ENCODE results near the gene UVRAG. TPM values are rescaled to one million over a fixed set of nuclear protein-coding genes. Genes with fewer than 3 reads are reported as not detected.

The UVRAG gene
- polyA plus RNA-seq, 1 experiment: 8.2 TPM

GRCh38 chr11:75813124-75813523 is 1.9 kb upstream of the UVRAG start:
- no peak for DNase-seq (ENCODE audit: low read depth)
- Histone ChIP-seq H3K36me3 (ENCODE audit: control insufficient read depth, insufficient read depth, low read length) (no peaks in the 10 kb centered on the region), H3K27me3 (ENCODE audit: control insufficient read depth, insufficient read depth, low read length) (no peaks in the 10 kb centered on the region; the same call in 1 of the 2 replicates), H3K4me3 (ENCODE audit: low read depth, low read length) (no peak overlapping the region)
- TF ChIP-seq, protein P1, sequence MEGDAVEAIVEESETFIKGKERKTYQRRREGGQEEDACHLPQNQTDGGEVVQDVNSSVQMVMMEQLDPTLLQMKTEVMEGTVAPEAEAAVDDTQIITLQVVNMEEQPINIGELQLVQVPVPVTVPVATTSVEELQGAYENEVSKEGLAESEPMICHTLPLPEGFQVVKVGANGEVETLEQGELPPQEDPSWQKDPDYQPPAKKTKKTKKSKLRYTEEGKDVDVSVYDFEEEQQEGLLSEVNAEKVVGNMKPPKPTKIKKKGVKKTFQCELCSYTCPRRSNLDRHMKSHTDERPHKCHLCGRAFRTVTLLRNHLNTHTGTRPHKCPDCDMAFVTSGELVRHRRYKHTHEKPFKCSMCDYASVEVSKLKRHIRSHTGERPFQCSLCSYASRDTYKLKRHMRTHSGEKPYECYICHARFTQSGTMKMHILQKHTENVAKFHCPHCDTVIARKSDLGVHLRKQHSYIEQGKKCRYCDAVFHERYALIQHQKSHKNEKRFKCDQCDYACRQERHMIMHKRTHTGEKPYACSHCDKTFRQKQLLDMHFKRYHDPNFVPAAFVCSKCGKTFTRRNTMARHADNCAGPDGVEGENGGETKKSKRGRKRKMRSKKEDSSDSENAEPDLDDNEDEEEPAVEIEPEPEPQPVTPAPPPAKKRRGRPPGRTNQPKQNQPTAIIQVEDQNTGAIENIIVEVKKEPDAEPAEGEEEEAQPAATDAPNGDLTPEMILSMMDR (IDR thresholded peaks at IDR 0.05; ENCODE audit: insufficient read depth, low read depth, low read length): no peak
- POLR2A ChIA-PET: no interaction called here
- CTCF ChIA-PET: interaction anchor here (1.0 to 6.0 kb wide), 4 partner anchors 11 to 54 kb away, joined by 4 to 45 read pairs (median 10); no protein-coding TSS in a partner anchor

- no peaks in the 10 kb centered on the region for H3K36me3 ChIP-seq (ENCODE audit: control insufficient read depth, insufficient read depth, low read length)
- no peak overlapping the region for H3K4me3 ChIP-seq (ENCODE audit: low read depth, low read length)
- ChIA-PET POLR2A (interaction anchor here (0.6 kb wide), 1 partner anchor 60 kb away, joined by 3 read pairs; no protein-coding TSS in a partner anchor), CTCF (interaction anchor here (1.2 to 6.0 kb wide), 2 partner anchors 11 to 53 kb away, joined by 4 to 45 read pairs; no protein-coding TSS in a partner anchor)
- no peaks in the 10 kb centered on the region; the same call in 1 of the 2 replicates for H3K27me3 ChIP-seq (ENCODE audit: control insufficient read depth, insufficient read depth, low read length)
- TF ChIP-seq, protein P1 (IDR thresholded peaks at IDR 0.05; ENCODE audit: insufficient read depth, low read depth, low read length): no peak
- DNase-seq (ENCODE audit: low read depth): no peak
Observed at GRCh38 chr11:75813622-75814039, 1.4 kb upstream of the UVRAG start.

- H3K36me3 ChIP-seq (ENCODE audit: control insufficient read depth, insufficient read depth, low read length): no peaks in the 10 kb centered on the region
- TF ChIP-seq, protein P1 (IDR thresholded peaks at IDR 0.05; ENCODE audit: insufficient read depth, low read depth, low read length): no peak
- H3K27me3 ChIP-seq (ENCODE audit: control insufficient read depth, insufficient read depth, low read length): no peaks in the 10 kb centered on the region; the same call in 1 of the 2 replicates
- no peak for DNase-seq (ENCODE audit: low read depth)
- POLR2A ChIA-PET: interaction anchor here (0.6 kb wide), 1 partner anchor 60 kb away, joined by 3 read pairs; no protein-coding TSS in a partner anchor
- peak overlapping the region; percentile 73 for H3K4me3 ChIP-seq (ENCODE audit: low read depth, low read length)
- CTCF ChIA-PET: interaction anchor here (1.2 to 6.0 kb wide), 2 partner anchors 12 to 53 kb away, joined by 4 to 45 read pairs; no protein-coding TSS in a partner anchor
Observed at GRCh38 chr11:75814363-75814676, 690 bp upstream of the UVRAG start.

DNA sequence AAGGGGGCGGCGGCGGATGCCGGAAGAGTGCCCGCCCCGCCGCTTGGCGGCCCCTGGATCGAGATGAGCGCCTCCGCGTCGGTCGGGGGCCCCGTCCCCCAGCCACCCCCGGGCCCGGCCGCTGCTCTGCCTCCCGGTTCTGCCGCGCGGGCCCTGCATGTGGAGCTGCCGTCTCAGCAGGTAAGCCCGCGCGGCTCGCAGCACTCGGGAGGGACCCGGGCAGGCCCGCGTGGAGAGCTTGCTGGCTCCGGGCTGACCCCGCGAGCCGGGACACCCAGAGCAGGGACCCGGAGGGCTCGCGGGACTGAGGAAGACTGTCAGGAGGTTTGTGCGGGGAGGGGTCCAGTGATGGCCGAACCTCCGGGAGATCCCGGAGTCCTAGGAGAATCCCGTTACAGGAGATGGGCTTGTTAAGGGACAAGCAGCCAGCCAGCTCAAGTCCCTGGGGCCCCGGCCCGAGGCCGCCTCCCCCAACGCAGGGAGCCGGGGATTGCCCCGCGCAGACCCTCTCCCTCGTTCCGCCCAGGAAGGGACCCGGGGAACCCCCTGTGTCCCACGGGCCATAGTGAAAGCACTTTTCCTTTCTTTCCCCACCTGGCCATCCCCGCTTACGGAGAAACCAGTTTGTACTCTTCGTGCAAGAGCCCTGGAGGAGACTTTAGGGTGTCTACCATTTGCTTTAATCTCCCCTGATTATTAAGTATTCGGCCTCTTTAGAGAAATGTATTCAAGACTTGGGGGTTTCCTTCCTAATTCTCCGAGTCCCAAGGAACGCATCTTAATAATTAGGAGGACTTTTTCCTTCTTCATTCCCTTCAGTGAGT is 547 bp downstream of the UVRAG start:
- CTCF ChIA-PET: interaction anchor here (1.4 to 6.0 kb wide), 3 partner anchors 9 to 52 kb away, joined by 4 to 45 read pairs (median 17); no protein-coding TSS in a partner anchor
- Histone ChIP-seq H3K36me3 (ENCODE audit: control insufficient read depth, insufficient read depth, low read length) (no peaks in the 10 kb centered on the region), H3K4me3 (ENCODE audit: low read depth, low read length) (peak overlapping the region; percentile 73), H3K27me3 (ENCODE audit: control insufficient read depth, insufficient read depth, low read length) (no peaks in the 10 kb centered on the region; the same call in 1 of the 2 replicates)
- POLR2A ChIA-PET: no interaction called here
- DNase-seq (ENCODE audit: low read depth): no peak
- TF ChIP-seq, protein P1 (IDR thresholded peaks at IDR 0.05; ENCODE audit: insufficient read depth, low read depth, low read length): no peak

DNA sequence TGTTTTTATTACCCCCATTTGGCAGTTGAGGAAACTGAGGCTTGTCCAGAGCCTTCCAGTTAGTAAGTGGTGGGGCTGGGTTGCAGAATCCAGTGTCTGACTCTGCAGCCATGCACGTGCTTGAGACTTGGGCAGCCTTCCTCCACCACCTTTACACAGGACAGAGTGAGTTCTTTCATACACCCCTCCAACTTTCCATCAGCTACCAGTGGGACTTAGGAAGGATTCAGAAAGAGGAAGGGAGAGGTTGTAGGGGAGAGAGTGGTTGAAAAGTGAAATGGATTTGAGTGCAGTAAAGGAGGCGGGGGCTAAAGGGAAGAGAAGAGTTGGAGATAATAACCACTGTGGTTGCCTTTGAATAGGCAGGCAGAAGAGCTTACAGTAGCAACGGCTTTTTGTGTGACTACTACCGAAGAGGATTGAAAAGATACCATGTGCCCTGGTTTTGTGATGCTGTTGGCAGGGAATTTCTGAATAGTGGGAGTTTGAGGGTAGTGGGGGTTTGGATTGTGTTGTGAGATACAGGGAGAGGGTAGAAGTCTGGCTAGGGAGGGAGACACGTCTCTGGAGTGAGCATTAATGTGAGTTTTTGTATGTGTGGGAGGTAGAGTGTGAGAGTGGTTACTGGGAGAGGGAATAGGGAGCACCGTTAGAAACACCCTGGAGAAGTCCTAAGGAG is 1.7 kb downstream of the UVRAG start:
- CTCF ChIA-PET: interaction anchor here (0.8 to 2.5 kb wide), 2 partner anchors 13 to 51 kb away, joined by 3 to 17 read pairs; no protein-coding TSS in a partner anchor
- DNase-seq (ENCODE audit: low read depth): no peak
- POLR2A ChIA-PET: interaction anchor here (0.5 kb wide), 1 partner anchor 196 kb away, joined by 8 read pairs; no protein-coding TSS in a partner anchor
- peak overlapping the region; percentile 73 for H3K4me3 ChIP-seq (ENCODE audit: low read depth, low read length)
- H3K36me3 ChIP-seq (ENCODE audit: control insufficient read depth, insufficient read depth, low read length): no peaks in the 10 kb centered on the region
- TF ChIP-seq, protein P1 (IDR thresholded peaks at IDR 0.05; ENCODE audit: insufficient read depth, low read depth, low read length): no peak
- H3K27me3 ChIP-seq (ENCODE audit: control insufficient read depth, insufficient read depth, low read length): no peaks in the 10 kb centered on the region; the same call in 1 of the 2 replicates

Measured in BJ (cell line).